NCI-H128 (cell line): ENCODE measurements around the gene STON2.

ENCODE experiments used
- DNase-seq: peaks from one replicate; lab custom pipeline; 2025; ENCODE audit not compliant: unreplicated experiment; lab: John Stamatoyannopoulos, UW

The STON2 gene

GRCh38 chr14:81418057-81418790 is 18.1 kb upstream of the STON2 start:
- no peak for DNase-seq

GRCh38 chr14:81416981-81417380 is 16.9 kb upstream of the STON2 start:
- DNase-seq: no peak

DNA sequence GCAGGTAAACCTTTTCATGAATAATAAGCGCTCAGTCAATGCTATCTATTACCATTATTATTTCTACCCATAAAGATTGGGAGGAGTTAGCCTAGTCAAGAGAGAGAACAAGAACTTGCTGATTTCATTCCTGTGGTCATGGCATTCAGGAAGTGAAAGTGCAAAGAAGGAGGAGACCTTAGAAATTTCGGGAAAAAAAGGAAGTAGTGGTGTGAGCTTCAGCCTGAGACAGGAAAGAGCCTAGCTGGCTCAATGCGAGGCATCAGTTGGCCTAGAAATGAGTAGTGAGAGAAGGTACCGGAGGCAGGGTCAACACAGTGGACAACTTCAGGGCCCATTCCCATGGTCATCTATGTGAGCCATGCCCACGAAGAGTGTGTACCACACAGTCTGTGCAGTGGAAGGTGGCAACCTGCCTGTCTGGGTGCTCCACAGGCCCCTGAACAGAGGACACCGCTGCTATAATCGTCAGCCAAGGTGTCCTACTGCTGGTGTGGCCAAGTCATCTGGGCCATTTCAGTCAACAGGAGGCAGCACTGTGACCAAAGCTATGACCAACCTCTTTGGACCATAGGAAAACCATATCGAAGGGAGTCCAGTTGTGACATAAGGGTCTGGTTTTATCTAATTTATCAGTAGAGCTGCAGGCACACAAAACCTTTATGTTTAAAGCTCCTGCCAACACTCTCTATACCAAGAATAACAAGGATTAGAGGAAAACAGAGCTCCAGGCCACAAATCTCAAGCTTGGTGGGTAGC is 16.2 kb upstream of the STON2 start:
- DNase-seq: no peak

- no peak for DNase-seq
These were observed 15.7 kb upstream of the STON2 start for GRCh38 chr14:81415781-81416180.

DNA sequence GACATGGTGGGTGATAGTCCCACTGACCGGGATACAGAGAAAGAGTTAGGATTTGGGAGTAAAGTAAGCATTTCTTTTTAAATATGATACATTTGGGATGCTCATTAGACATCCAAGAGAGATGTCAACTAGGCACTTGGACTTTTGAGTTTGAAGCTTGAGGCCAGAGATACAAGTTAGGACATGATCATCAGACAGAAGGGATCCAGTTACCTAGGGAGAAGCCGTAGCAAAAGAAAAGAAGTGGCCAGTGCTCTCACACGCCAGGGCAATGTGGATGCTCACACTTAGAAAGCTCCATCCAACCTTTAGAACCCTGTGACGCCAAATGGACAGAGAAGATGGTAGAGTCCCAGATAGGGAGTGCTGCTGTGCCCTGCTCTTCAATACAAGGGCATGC is 14.0 kb upstream of the STON2 start:
- no peak for DNase-seq

DNA sequence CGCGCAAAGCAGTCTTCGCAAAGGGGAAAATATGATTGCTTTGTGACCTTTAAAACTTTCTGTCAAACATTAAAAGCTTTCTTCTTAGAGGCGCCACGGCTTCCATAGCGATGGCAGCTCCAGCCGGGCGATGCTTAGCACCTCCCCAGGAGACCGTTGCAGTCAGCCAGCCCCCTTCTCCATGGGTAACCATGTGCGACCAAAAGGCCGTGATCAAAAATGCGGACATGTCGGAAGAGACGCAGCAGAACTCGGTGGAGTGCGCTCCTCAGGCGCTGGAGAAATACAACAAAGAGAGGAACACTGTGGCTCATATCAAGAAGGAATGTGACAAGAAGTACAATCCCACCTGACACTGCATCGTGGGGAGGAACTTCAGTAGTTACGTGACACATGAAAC is 12.7 kb upstream of the STON2 start:
- DNase-seq: no peak

GRCh38 chr14:81408595-81408994 is 8.5 kb upstream of the STON2 start:
- no peak for DNase-seq

GRCh38 chr14:81406863-81407262 is 6.7 kb upstream of the STON2 start:
- no peak for DNase-seq

GRCh38 chr14:81402123-81402495 is 2.0 kb upstream of the STON2 start:
- no peak for DNase-seq

GRCh38 chr14:81401420-81402122 is 1.4 kb upstream of the STON2 start:
- no peak for DNase-seq

DNA sequence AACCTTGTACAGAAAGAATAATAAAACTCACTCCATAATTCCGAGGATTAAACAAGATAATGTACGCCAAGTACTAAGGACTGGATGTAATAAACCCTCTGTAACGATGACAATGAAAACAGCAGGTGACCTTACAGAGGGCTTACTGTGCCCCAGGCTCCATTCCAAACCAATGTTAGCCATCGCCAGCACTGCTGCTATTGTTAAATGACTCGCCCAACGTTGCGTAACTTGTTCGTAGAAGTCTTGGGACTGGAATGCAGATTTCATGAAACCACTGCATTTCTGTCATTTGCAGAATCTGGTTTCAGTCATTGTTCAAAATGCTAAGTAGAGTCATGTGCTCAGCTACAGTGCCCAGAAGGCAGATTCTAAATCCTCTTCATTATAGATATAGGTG is 728 bp upstream of the STON2 start:
- DNase-seq: no peak

- no peak for DNase-seq
These were observed 1.8 kb downstream of the STON2 start for GRCh38 chr14:81398196-81398891.

DNA sequence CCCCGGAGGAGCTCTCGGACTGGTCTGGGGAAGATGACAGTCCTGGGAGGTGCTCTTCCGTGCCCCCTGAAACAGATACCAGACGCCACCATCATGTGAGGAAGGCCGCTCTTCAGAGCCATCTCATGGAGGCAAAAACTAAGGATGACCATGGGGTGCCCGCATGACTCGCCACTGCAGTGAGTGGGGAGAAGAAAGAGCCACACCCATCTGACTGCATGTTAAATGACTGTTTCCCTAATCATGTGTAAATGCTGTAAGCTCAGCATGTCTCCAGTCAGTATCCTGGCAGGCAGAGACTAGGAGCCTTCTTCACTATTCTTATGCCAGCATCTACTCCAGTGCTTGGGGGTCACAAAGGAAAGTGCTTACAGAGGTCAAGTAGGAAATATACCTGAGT is 4.0 kb downstream of the STON2 start:
- no peak for DNase-seq

GRCh38 chr14:81394739-81395138 is 5.4 kb downstream of the STON2 start:
- DNase-seq: no peak

DNA sequence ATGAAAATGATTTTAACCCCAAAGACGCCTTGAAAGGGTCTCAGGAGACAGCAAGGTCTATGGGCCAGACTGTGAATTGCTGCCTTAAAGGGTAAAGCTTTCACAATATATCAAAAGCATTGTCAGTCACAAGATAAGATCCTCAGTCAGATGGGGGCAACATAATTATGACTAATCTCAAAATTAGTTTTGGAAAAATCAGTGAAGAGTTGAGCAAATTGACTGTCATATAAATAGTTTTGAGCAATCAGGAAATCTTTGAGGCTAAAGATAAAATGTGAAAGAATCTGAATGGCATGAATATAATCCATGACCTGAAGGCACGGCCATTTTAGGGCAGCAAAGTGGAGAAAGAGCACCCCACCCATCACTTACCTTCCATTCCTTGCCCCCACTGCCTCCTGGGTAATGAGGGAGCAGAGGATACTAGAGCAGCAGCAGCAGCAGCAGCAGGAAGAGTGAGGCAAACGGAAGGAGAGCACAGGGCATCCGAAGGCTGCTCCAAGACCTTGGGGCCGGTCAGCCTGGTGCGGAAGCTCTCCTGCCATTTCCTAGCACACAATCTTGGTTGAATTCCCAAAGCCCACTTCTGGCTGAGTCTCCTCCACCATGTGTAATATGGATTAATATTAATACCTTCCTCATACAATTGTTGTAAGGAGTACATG is 7.0 kb downstream of the STON2 start:
- no peak for DNase-seq

- no peak for DNase-seq
These were observed 8.1 kb downstream of the STON2 start for GRCh38 chr14:81392052-81392451.

DNA sequence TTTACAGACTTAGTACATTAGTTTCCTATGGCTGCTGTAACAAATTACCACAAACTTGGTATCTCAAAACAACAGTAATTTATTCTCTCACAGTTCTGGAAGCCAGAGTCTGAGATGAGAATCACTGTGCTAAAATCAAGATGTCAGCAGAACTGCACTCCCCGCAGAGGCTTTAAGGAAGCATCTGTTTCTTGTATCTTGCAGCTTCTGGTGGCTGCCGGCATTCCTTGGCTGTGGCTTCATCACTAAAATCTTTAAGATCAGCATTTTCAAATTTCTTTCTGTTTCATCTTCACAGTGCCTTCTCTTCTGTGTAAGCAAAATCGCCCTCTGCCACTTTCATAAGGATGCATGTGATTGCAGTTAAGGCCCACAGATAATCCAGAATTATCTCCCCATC is 9.4 kb downstream of the STON2 start:
- DNase-seq: no peak

DNA sequence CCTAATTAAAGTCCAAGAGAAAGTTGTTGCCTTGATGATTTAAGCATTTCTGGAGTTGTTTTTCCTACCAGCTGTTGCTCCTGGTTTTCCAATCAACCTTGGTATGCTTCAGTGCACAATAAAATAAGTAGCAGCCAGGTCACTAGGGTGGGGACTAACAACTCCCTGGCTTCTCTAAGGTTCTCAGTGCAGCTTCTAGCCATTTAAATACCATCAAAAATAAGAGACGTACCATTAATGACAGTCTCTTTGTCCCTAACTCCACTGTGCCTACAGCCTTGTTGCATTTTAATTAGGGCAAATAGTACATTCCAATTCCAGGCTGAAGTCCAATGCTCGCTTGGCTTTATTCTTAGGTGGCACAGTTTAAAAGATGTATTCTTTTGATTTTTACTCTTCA is 11.8 kb downstream of the STON2 start:
- DNase-seq: no peak

GRCh38 chr14:81386290-81386745 is 13.8 kb downstream of the STON2 start:
- no peak for DNase-seq

DNA sequence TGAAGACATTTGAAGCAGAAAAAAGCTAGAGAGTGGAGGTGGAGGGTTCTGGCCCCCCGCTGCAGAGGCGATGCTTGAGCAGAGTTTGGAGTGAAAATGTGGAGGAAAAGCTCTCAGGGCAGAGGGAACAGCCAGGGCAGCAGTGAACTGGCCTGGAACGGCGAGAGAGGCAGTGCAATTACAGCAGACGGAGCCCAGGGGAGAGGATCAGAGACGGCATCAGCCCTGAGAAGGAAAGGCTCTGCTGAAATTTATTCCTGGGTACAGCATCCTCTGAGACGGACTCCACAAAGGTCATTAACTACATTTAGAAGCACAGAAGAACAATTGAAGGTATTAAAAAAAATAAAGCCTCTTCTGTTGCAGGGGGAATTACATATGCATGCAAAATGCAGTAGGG is 14.2 kb downstream of the STON2 start:
- DNase-seq: no peak

GRCh38 chr14:81385419-81385818 is 14.7 kb downstream of the STON2 start:
- DNase-seq: no peak
